Esophagus squamous epithelium (tissue), 4 donors: ENCODE measurements around the gene PAX3.

Experiments used
- POLR2A ChIP-seq, 4 donors: fragments of 450-650 bp; IDR thresholded peaks; one replicate each; pipeline ENCODE4 v1.6.1; 2017; ENCODE audit warnings: antibody characterized with exemption in 4 of 4, mild to moderate bottlenecking in 4 of 4, moderate library complexity in 3 of 4
- TF ChIP-seq, protein P1 (sequence below), 6 experiments: fragments of 450-650 bp in 4 of 6; fragments of 200-600 bp in 2 of 6; sonication (generic) in 2 of 6; IDR thresholded peaks; one replicate each; pipeline ENCODE4 v1.5.1; 2016 to 2019; ENCODE audit warnings: antibody characterized with exemption in 6 of 6, mild to moderate bottlenecking in 4 of 6, moderate library complexity in 4 of 6

DNA sequence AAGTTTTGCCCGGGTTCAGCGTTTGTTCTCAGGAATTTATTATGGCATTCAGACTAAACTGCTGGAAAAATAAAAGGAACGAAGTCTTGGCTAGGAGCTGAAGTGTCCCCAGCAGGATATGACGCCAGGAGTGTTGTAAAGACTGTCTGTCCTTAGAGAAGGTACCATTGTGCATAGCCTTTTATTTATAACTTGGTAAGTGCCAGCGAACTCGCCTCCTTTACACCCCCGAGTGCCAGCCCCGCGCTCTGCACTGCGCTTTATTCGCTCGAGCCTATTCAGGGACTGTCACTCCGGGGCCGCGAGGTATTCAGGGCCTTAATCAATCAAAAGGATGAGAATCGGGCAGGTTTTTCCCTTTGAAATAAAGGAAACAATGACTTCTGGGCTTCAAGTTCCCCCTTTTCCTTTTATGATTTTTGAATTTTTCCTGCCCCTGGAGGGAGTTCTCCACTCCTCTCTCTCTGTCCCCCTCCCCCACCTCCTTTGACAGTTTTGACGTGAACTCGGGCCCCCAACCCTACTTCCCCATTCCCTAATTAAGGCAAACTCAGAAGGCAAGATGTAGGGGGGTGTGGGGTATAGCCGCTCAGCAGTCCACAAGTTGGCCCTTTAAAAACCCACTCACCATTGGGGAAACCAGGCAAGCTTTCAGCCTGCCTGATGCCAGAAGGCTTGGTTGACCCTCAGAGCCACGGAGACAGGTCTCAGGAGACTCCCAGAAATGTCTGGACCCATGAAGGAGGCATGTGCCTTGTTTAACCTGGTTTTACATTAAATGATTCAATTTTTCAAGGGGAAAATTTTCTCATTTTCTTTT, 1.3 kb upstream of the PAX3 start:
- no peak for TF ChIP-seq POLR2A (IDR thresholded peaks at IDR 0.05)
- TF ChIP-seq, protein P1, sequence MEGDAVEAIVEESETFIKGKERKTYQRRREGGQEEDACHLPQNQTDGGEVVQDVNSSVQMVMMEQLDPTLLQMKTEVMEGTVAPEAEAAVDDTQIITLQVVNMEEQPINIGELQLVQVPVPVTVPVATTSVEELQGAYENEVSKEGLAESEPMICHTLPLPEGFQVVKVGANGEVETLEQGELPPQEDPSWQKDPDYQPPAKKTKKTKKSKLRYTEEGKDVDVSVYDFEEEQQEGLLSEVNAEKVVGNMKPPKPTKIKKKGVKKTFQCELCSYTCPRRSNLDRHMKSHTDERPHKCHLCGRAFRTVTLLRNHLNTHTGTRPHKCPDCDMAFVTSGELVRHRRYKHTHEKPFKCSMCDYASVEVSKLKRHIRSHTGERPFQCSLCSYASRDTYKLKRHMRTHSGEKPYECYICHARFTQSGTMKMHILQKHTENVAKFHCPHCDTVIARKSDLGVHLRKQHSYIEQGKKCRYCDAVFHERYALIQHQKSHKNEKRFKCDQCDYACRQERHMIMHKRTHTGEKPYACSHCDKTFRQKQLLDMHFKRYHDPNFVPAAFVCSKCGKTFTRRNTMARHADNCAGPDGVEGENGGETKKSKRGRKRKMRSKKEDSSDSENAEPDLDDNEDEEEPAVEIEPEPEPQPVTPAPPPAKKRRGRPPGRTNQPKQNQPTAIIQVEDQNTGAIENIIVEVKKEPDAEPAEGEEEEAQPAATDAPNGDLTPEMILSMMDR (IDR thresholded peaks at IDR 0.05): no peak
